Measurements from ENCODE around the gene IL12A.

The IL12A gene

GRCh38 chr3:160016972-160017371, 28.3 kb downstream of the IL12A start:
- Histone ChIP-seq H3K27ac (replicated peaks) (no peak overlapping the region), H3K27me3 (ENCODE audit: insufficient read depth, poor library complexity, severe bottlenecking) (no peaks in the 10 kb centered on the region), H3K4me3 (replicated peaks; ENCODE audit: insufficient read depth, low read length) (no peak overlapping the region)
- DNase-seq (ENCODE audit: low read depth in 1 of 2, low spot score in 1 of 2), result no peak
- TF ChIP-seq, protein P1, sequence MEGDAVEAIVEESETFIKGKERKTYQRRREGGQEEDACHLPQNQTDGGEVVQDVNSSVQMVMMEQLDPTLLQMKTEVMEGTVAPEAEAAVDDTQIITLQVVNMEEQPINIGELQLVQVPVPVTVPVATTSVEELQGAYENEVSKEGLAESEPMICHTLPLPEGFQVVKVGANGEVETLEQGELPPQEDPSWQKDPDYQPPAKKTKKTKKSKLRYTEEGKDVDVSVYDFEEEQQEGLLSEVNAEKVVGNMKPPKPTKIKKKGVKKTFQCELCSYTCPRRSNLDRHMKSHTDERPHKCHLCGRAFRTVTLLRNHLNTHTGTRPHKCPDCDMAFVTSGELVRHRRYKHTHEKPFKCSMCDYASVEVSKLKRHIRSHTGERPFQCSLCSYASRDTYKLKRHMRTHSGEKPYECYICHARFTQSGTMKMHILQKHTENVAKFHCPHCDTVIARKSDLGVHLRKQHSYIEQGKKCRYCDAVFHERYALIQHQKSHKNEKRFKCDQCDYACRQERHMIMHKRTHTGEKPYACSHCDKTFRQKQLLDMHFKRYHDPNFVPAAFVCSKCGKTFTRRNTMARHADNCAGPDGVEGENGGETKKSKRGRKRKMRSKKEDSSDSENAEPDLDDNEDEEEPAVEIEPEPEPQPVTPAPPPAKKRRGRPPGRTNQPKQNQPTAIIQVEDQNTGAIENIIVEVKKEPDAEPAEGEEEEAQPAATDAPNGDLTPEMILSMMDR (IDR thresholded peaks at IDR 0.05; ENCODE audit: insufficient read depth, low read length), result no peak
- TF ChIP-seq SPI1 (IDR thresholded peaks at IDR 0.05; ENCODE audit: borderline replicate concordance, low read depth) (no peak), GABPA (IDR thresholded peaks at IDR 0.05; ENCODE audit: low read depth) (no peak)

DNA sequence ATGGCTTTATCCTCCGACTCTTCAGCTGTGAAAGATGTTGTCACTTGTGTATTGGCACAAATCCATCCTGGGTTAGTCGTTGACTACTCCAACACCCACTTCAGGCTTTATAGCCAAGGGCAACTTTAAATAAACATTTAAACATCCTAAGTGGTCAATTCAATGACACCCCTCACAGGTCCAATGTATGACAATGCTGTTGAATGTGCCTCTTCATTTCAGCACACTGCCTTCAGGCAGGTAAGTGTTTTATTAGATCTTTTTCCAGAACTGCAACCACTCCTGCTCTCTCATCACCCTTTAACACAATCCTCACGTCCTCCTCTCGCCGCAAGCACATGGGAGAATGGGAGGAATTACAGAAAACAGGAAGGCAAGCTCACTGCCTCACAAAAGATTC, 30.3 kb downstream of the IL12A start:
- Histone ChIP-seq H3K27me3 (ENCODE audit: insufficient read depth, poor library complexity, severe bottlenecking) (no peaks in the 10 kb centered on the region), H3K4me3 (replicated peaks; ENCODE audit: insufficient read depth, low read length) (no peak overlapping the region), H3K27ac (replicated peaks) (no peak overlapping the region)
- TF ChIP-seq POLR2AphosphoS5 (IDR thresholded peaks at IDR 0.05; ENCODE audit: low read depth) (no peak), GABPA (IDR thresholded peaks at IDR 0.05; ENCODE audit: low read depth) (no peak), SPI1 (IDR thresholded peaks at IDR 0.05; ENCODE audit: borderline replicate concordance, low read depth) (no peak), REST (IDR thresholded peaks at IDR 0.05; ENCODE audit: insufficient replicate concordance, low read depth) (no peak)
- TF ChIP-seq, protein P1 (IDR thresholded peaks at IDR 0.05; ENCODE audit: insufficient read depth, low read length), result no peak
- no peak for DNase-seq (ENCODE audit: low read depth in 1 of 2, low spot score in 1 of 2)

DNA sequence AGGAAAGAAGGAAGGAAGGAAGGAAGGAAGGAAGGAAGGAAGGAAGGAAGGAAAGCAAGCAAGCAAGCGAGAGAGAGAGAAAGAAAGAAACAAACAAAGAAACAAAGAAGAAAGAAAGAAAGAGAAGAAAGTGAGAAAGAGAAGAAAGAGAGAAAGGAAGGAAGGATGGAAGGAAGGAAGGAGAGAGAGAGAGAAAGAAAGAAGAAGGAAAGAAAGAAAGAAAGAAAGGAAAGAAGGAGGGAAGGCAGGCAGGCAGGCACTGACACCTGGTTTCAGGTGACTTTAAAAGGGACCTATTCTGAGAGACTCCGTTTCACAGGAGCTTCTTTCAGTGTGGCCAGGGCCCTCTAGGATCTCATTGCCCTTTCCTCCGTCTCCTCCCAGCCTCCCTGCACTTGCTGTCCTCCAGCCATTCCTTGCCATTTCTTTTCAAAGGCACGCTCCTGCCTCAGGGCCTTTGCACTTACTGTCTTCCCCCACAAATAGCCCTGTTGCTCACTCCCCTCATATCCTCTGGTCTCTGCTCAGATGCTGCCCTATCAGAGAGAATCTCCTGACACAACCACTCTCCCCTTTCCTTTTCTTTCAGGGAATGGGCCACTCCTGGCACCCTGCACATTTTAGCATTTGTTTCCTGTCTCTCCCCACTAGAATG, 31.5 kb downstream of the IL12A start:
- no peak overlapping the region for H3K27ac ChIP-seq (replicated peaks)
- no peaks in the 10 kb centered on the region for H3K27me3 ChIP-seq (ENCODE audit: insufficient read depth, poor library complexity, severe bottlenecking)
- TF ChIP-seq REST (IDR thresholded peaks at IDR 0.05; ENCODE audit: insufficient replicate concordance, low read depth) (no peak), GABPA (IDR thresholded peaks at IDR 0.05; ENCODE audit: low read depth) (no peak), SPI1 (IDR thresholded peaks at IDR 0.05; ENCODE audit: borderline replicate concordance, low read depth) (no peak), POLR2AphosphoS5 (IDR thresholded peaks at IDR 0.05; ENCODE audit: low read depth) (no peak)
- TF ChIP-seq, protein P1 (IDR thresholded peaks at IDR 0.05; ENCODE audit: insufficient read depth, low read length), result no peak
- no peak for DNase-seq (ENCODE audit: low read depth in 1 of 2, low spot score in 1 of 2)
- no peak overlapping the region for H3K4me3 ChIP-seq (replicated peaks; ENCODE audit: insufficient read depth, low read length)

DNA sequence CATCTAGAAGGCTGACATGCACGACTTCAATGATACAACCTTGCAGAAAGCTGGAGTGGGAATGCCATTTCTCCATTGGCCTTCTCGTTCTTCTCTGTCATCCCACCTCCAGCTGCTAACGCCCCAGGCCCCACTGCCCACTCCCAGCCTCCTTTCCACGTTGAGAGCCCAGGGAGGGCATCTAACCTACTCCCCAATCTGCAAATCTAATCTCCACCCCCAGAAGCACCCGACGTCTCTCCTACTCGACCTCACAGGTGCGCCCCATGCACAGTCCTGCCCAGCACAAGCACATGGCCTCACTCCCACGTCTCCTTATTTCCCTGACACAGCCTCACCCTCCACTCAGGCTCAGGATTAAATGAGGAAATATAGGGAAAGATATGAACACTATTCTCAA, 33.4 kb downstream of the IL12A start:
- no peak for DNase-seq (ENCODE audit: low read depth in 1 of 2, low spot score in 1 of 2)
- Histone ChIP-seq H3K4me3 (replicated peaks; ENCODE audit: insufficient read depth, low read length) (no peak overlapping the region), H3K27me3 (ENCODE audit: insufficient read depth, poor library complexity, severe bottlenecking) (no peaks in the 10 kb centered on the region), H3K27ac (replicated peaks) (no peak overlapping the region)
- TF ChIP-seq GABPA (IDR thresholded peaks at IDR 0.05; ENCODE audit: low read depth) (no peak), REST (IDR thresholded peaks at IDR 0.05; ENCODE audit: insufficient replicate concordance, low read depth) (no peak), POLR2AphosphoS5 (IDR thresholded peaks at IDR 0.05; ENCODE audit: low read depth) (no peak), SPI1 (IDR thresholded peaks at IDR 0.05; ENCODE audit: borderline replicate concordance, low read depth) (no peak)
- TF ChIP-seq, protein P1 (IDR thresholded peaks at IDR 0.05; ENCODE audit: insufficient read depth, low read length), result no peak
